Suprapubic skin (tissue), 4 donors: ENCODE results near the gene C11orf16.
"Not testable (repeated sequence)": the region's sequence is repeated elsewhere in the genome, so short reads cannot be mapped to it uniquely, and the experiment has no call there.

Experiments used
- CTCF ChIP-seq, 2 donors: fragments of 200-600 bp in 1 of 2; fragments of 450-650 bp in 1 of 2; sonication (generic) in 1 of 2; IDR thresholded peaks; one replicate each; pipeline ENCODE4 v1.5.1; 2016 to 2019; ENCODE audit warnings: antibody characterized with exemption in 2 of 2, mild to moderate bottlenecking in 1 of 2, moderate library complexity in 1 of 2
- EP300 ChIP-seq: sonication (generic); formaldehyde crosslinking; IDR thresholded peaks from one replicate; pipeline ENCODE4 v1.6.1; 2017; ENCODE audit warnings: antibody characterized with exemption
- POLR2A ChIP-seq, 2 donors: fragments of 450-650 bp; IDR thresholded peaks; one replicate each; pipeline ENCODE4 v1.6.1; 2017; ENCODE audit warnings: antibody characterized with exemption in 2 of 2, mild to moderate bottlenecking in 2 of 2, moderate library complexity in 2 of 2
- POLR2AphosphoS5 ChIP-seq, 3 donors: sonication (generic); formaldehyde crosslinking; IDR thresholded peaks; one replicate each; pipeline ENCODE4 v1.6.1; 2017; ENCODE audit warnings: antibody characterized with exemption in 3 of 3

GRCh38 chr11:8979365-8979764 is 46.6 kb upstream of the C11orf16 start:
- not testable (repeated sequence) for TF ChIP-seq CTCF (IDR thresholded peaks at IDR 0.05); POLR2A (IDR thresholded peaks at IDR 0.05); EP300; POLR2AphosphoS5 (IDR thresholded peaks at IDR 0.05)
